Stimulated activated CD4-positive, alpha-beta T cell treated with anti-CD3 and anti-CD28 coated beads, Interleukin-1b, Interleukin-23, amount 100 ng/mL, for 24 hours (primary cell): ENCODE data around the gene RNU6-8.
A peak's percentile ranks its signal among the peaks of the same experiment; 100 is the strongest.

Source experiments
- DNase-seq, 4 experiments: peaks; one replicate each; pipeline ENCODE4 v3.0.0-alpha.2; 2020; ENCODE audit warnings: low read depth in 4 of 4, low spot score in 1 of 4

RNU6-8 gene

DNA sequence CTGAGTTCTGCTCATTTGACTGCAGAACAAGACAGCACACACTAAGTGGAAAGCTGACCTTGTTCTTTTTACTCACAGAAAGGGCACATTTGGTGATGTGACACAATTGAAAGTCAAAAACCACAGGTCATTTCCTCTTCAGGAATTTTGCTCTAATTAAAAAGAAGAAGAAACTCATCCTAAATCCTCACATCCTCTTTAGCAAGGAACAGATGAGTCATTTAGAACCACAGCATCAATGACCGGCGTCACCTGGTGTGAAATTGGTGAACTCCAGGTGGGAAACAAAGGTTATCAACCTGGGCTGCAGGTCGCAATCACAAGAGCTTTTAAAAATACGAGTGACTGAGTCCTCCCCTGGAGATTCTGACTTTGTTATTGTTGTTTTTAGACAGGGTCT is 2.9 kb upstream of the RNU6-8 start:
- DNase-seq = no peak

DNA sequence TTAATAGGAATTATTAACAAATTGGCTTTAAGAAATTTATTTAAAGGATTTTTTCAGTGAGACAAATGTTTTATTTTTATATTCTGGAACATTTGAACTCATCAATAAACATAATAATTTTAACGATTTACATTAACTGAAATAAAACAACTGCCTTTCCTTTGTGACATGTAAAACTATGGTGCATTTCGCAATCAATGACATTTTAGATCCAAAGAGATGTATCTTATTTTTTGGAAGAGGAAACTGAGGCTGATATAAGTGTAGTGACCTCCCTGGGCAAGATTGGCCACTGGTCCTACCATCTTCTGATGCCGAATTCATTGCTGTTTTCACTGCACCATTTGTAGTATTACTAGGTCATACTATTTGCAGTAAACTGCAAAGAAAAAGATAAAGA is 2.5 kb upstream of the RNU6-8 start:
- DNase-seq = no peak

DNA sequence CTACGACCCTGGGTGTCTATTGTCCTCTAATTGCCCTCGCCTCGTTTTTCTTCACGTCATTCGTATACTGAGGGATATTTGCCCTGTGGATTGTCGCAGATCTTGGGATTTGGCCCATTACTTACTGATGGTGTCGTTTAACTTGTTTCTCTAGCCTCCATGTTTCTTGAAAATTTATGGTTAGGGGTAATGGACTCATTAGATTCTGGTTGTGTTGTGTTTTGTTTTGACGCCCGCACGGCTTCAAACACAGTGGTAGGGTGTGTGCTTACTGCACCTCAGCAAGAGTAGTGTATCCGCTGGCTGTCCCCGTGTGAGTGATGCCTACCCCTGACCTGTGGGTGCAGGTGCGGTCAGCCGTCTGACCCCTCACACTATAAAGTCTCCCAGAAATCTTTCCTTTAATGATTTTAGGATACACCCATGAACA is 874 bp upstream of the RNU6-8 start:
- no peak for DNase-seq

DNA sequence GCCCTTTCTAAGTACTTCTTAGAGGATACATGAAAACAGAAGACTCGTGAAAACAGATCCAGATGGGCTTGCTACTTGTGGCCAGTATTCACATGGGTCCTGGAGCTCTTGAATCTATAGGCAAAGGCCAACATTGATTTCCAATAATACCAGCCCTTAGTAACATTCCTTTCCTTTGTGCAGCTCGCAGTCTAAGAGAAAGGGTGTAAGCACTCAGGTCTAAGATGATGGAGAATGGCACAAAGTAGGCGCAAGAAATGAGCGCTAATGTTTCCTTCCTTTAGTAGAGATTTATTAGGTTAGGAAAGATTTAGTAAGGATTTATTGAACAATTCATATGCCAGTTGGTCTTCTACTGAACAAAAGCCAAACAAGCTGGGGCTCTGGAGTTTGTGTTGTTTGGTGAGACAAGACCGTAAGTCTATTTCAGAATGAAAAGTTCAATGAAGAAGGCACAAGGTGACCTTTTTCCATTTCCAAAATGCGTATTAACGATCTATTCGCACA is 525 bp downstream of the RNU6-8 start:
- DNase-seq = no peak

DNA sequence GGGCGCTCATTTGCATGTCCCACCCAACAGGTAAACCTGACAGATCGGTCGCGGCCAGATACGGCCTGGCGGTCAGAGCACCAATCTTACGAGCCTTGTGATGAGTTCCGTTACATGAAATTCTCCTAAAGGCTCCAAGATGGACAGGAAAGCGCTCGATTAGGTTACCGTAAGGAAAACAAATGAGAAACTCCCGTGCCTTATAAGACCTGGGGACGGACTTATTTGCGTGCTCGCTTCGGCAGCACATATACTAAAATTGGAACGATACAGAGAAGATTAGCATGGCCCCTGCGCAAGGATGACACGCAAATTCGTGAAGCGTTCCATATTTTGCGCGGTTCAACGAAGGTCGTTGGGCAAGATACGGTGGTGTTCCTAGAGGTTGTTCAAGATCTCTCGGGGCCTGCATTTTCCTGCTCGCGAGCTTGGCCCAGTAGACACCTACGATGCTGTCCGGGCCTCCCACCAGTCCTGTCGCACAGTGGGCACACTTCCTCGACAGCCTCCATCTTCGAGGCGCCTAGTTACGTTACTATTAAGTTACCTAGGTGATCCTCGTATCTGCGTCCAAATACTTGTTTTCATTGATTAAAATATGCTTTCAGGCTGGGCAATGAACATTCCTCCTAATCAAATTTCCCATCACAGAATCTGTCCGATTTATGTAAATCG is 1.1 kb downstream of the RNU6-8 start, which contains the start of gene RNU6-7:
TSS of gene RNU6-7 (plus strand) at position 230 of the 675 bp plus-strand sequence.
- DNase-seq = peak in 1 of 4 experiments; percentile 11

DNA sequence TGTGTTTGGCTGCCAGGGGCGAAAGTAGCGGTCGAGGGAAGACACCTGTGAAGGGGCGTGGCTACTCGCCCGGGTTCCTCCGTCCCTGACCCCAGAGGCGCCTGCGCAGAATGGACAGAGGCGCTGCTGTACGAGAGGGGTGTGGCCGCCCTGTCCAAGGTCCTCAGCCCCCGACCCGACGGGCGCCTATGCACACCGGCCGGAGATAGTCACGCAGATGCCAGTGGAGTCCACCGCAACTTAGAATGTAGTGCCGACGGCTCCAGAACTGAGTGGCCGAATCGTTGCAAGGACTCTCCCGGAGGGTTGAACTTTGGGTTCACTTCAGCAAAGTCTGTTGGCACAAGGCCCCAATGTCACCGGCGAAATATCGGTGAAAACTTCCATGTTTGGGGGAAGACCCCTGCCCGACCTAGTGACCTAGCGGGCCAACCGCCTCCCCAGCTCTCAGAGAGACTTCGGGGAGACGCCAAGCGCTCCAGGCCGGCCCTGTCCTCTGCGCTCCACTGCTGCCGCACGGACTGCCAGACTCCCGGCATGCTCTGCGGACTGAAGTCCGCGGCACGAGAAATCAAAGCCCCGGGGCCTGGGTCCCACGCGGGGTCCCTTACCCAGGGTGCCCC is 1.8 kb downstream of the RNU6-8 start:
- peak; percentile 46 to 71 (median 56) for DNase-seq

DNA sequence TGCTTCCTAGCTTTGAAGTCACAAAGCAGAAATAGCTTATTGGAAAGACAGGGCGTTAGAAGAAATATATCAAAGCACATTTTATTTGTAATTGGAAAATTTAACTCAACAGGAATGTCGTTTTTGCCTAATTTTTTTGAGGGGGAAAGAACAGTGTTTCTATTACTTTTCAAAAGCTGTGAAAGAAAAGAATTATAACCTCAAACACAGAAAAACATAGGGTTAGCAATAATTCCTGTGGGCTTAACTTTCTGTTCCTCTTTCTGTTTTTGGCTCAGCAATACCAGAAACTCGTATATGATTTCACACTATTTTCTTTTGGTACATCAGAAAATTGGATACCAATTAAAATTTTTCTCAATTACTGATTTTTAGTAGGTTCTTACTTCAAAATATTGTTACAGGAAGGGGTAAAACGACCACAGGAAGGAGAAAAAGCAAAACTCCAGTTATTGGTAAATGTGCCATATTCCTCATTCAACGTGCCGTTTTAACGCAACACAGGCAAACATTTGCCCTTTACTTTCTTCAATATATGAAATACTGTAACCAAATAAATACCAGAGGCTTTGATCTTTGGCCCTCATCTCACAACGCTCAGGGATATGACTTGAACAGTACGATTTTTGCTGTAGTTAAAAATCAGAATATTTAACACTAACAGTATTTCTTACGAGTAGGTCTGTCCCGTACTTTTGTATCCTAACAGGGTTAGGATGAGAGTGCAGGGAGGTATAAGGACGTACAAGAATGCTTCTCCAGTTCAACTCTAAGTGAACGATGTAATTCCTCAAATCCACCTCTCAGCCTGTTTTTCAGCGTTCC is 2.5 kb downstream of the RNU6-8 start:
- DNase-seq = no peak

DNA sequence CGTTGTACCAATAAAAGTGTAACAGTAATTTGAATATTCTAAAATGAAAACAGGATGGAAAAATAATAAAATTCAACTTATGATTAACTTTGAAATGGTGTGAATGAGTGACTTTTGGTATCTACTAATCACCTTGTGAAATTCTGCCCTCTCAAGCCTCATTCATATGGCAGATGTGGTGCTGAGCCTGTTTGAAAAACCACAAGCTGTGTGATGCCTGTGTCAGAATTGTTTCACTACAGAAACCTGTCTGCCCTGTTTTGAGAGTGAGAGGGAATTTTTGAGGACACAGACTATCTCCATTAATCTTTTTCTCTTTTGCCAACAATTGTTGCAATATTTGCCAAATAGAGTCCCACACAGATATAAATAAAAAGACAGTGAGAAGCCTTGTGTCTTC is 5.2 kb downstream of the RNU6-8 start:
- no peak for DNase-seq

DNA sequence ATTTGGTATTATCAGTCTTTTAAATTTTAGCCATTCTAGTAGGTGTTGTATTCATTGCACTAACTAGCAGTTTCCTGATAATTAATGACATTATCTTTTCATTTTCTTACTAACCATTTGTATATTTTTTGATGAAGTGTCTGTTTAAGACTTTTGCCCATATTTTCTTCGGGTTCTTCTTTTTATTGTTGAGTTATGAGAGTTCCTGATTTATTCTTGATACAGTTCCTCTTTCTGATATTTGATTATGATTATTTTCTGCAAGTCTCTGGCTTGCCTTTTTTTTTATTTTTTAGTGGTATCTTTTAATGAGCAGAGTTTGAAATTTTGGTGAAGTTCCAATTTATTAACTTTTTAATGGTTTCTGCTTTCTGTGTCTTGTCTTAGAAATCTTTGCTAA is 7.4 kb downstream of the RNU6-8 start:
- DNase-seq = no peak

DNA sequence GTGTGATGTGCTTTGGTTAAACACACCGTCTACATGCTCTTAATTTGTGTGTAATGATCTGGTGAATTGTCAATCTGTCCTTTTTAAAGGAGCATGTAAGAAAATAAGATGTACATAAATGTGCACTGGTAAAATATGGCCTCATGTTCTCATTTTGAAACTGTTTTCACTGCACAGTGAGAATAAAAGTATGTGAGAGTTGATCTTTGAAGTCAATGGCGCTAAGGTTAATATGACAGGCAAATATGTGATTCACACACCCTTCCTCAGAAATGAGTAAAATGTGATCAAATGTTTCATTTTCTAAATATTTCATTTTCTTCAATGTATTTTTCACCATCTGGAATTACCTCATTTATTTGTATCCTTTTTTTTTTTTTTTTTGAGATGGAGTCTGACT is 9.5 kb downstream of the RNU6-8 start:
- no peak for DNase-seq

DNA sequence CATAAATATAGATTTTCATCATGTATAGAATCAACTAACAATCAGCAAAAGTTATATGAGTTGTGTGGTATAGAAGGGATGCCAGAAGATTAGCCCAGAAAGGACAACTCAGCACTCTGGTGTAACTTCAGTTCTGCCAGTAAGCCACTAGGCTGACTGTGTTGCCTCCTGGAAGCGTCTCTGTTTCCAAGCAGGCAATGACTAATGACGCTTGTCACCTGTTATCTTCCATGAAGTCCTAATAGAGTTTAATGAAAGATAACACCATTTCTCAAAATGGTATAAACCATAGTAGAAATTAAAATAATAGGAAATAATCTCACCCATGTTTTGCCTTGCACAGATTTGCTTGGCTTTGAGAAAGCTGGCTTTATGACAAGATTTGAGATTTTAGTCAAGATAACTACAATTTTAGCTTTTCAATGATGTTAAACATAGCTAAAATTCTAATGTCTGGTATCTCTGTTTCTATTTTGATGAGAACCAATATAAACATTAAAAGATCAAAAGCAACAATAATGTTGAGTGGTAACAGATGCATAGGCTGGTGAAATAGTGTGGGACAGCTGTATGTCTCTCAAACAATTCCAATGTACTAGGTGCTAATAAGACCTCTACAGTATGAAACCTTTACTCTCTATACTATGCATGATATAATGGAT is 10.2 kb downstream of the RNU6-8 start:
- DNase-seq = no peak

DNA sequence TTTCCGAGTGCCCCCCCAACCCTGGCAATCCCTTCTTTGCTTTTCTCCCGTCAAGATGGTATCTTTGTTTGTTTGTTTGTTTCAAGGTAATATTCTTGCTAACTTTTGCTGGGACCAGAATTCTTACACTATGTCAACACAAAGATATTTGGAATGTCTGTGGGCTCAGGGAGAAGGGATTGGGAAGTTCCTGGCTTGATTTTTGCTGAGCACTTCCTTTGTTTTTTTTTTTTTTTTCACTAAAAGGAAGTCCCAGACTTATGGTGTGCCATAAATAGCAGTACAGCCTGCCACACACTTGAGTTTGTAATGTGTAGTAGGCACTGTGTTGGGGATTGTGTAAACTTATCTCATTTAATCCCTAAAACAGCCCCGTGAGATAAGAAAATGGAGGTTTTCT is 12.4 kb downstream of the RNU6-8 start:
- no peak for DNase-seq

DNA sequence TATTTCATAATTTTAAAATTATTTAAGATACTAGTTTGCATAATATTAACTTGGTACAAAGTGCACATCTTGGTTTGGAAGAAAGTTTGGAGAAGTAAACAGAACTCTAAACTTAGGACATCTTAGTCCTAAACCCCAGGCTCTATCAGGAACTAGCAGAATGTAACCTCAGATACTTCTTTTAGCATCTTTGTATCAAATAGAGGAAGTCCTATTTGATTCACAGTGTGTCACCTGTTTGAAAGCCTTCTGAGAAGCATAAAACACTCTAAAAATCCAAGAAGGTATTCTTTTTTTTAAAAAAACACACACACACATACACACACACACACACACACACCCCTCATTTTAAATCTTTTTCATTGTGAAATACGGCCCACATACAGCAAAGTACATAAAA is 13.3 kb downstream of the RNU6-8 start:
- DNase-seq = no peak

DNA sequence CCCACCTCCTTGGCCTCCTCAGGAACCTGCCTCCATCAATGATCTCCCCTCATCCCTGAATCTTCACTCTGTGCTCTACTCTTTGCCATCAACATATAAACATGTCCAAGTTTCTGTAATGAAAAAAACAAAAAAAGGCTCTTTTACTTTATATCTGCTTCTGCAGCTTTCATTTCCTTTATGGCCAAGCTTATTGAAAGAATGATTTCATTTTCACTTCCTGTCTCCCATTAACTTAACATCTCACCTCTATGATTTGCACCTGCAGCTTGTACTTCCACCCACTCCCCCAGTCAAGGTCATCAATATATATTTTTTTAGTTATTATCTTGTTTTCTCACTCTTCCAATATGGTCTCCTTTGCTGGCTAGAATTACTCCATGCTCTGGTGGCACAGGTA is 16.8 kb downstream of the RNU6-8 start:
- DNase-seq = no peak

DNA sequence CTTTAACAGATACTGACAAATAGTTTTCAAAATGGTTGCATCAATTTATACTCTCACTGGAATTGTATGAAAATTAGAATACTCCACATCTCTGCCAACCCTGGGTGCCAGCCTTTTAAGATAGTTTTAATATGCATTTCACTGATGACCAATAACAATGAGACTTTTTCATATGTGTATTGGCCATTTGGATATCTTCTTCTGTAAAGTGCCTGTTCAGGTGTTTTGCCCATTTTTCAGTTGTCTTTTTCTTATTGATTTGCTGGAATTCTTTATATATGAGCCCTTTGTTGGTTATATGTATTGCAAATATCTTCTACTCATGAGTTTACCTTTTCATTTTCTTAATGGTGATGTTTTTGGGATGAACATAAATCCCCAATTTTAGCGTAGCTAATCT is 18.0 kb downstream of the RNU6-8 start:
- no peak for DNase-seq

DNA sequence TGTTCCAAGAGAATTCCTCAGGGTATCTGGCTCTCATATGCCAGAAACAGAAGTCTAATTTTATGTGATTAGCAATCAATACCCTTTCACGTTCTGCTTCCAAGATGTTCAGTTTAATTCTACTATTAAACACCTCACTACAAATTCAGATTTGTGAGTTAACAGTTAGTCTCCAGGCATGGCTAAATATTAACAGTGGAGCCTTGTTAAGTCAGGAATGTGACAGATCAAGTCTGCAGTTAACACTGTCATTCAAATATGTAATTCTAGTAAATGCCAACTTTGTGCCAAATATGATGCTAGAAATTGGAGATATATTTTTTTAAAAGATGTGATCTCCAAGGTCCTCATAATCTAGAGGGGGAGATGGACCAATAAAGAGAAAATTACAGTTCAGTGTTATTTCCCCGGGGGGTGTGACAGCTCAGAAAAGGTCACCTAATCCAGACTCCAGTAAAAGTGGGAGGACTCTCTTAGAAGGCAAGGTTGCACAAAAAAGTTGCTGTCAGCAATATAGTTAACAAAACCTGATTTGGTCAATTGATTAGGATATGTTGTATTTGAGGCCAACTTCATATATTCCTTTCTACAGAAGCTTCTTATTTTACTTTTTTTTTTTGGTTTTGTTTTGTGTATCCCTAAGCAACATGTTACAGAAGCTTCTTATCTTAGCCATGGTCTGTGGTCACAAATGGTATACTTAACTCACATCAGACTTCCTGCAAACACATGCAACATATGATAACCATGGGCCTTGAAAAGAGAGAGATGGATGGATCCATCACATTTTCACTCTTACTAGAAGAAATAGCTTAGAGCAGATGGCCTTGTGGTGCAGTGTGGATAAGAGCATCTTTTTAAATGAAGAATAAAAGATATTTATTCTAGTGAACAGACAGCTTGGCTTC is 19.7 kb downstream of the RNU6-8 start:
- no peak for DNase-seq

DNA sequence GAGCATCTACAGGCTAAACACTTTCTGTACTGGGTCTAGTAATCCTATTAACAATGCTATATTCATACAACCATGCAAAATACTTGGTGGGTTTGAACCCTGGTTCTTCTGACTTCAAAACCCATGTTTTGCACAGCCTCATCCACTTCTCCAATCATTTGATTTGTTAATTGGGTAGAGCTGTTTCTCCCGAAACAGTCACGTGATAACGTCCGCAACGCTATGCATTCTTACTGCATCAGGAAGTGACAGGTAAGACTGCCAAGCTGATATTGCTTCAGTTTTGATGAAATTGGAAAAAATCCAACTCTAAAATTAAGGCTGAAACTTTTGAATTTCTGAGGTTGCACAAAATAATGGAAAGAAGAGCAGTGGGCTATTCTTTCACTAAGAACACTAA is 31.6 kb downstream of the RNU6-8 start:
- no peak for DNase-seq

DNA sequence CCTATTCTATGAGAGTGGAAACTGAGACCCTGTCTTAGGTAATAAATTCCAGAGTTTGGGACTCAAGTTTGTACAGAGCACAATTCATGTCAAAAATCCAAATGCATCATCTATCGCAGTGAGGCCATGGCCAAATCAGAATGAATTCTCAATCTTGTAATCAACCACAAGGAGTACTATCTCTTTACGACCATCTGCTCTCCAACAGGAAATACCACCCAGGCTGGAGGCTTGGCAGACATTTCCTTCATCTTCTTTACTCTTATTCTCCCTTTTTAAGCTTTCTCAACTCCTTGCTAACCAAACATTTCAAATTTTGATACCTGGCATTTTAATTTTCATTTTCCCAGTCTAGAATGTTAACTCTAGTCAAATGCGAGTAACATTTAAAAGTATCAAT is 33.9 kb downstream of the RNU6-8 start:
- DNase-seq = no peak

DNA sequence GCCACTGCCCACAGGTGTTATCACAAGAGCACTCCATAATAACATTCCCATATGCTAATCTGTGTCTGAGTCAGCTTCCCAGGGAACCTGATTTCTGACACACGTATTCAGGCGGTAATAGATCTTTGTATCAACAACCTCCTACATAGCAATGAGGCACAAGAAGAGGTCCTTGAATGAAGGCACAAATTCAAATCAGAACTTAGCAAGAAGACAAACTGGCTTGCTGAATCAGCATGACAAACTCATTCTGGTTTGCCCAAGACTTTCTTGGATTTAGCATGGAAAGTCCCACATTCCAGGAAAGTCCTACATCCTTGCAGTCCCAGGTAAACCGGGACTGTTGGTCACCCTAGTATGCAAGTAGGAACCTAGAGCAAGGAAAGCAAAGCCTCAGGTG is 35.2 kb downstream of the RNU6-8 start:
- DNase-seq = no peak

DNA sequence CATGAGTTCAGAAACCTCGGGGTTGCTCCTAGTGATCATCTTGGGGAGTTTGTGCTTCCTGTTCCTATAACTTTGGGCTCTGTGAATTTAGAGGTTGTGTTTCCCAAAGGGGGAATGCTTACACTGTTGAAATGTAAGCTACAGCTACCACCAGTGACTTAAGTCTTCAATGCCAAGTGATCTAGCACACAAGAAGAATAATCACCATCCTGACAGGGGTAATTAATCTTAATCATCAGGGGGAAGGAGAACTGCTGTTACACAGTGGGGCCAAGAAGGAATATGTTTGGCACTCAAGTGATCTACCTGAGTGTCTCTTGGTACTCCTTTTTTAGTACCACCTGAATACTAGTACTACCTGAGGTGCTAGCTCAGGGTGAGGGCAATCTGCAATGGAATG is 36.1 kb downstream of the RNU6-8 start:
- no peak for DNase-seq
